ENCODE results near the gene ENTPD2.
"Not testable (repeated sequence)": the region's sequence is repeated elsewhere in the genome, so short reads cannot be mapped to it uniquely, and the experiment has no call there.

The ENTPD2 gene

GRCh38 chr9:137063311-137064026 lies 9.6 kb upstream of the ENTPD2 start:
- H3K27ac ChIP-seq = no peak overlapping the region
- H3K9ac ChIP-seq (ENCODE audit: insufficient read length) = no peak overlapping the region
- H3K4me3 ChIP-seq = no peak overlapping the region
- H3K36me3 ChIP-seq (ENCODE audit: insufficient read depth, low read length) = peaks cover 4% of the 10 kb centered on the region; the same call in 1 of the 2 replicates
- TF ChIP-seq EZH2 (IDR thresholded peaks at IDR 0.05) (no peak), FOXP2 (optimal IDR thresholded peaks at IDR 0.05; ENCODE audit: control extremely low read depth, extremely low read length, insufficient read depth) (no peak), POLR2AphosphoS5 (IDR thresholded peaks at IDR 0.05; ENCODE audit: borderline replicate concordance, low read depth, low read length) (no peak)
- H3K9me3 ChIP-seq (ENCODE audit: low read depth, low read length) = no peaks in the 10 kb centered on the region
- DNase-seq (ENCODE audit: low read depth, low spot score) = no peak

- H3K27ac ChIP-seq; DNase-seq (ENCODE audit: low read depth, low spot score); H3K9ac ChIP-seq (ENCODE audit: insufficient read length); H3K4me3 ChIP-seq; H3K36me3 ChIP-seq (ENCODE audit: insufficient read depth, low read length); H3K9me3 ChIP-seq (ENCODE audit: low read depth, low read length): not testable (repeated sequence)
These were observed 8.9 kb upstream of the ENTPD2 start for GRCh38 chr9:137062798-137063197.

DNA sequence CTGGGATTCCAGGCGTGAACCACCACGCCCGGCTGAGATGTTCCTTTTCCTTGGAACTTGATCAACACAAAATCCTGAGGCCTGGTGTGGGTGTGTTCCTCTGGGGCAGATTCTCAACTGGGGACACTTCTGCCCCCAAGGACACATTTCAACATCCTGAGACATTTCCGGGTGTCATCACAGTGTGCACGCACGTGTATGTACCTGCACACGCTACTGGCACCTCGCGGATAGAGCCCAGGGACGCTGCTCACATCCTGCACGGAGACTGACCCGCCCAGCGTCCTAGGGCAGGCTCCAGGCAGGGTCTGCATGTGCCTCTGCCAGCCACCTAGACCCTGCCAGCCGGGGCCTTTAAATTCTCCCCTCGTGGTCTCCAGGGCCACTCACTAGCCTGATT lies 8.5 kb upstream of the ENTPD2 start:
- Histone ChIP-seq H3K36me3 (ENCODE audit: insufficient read depth, low read length) (peaks cover 4% of the 10 kb centered on the region; the same call in 1 of the 2 replicates), H3K4me3 (no peak overlapping the region), H3K9ac (ENCODE audit: insufficient read length) (no peak overlapping the region), H3K27ac (no peak overlapping the region), H3K9me3 (ENCODE audit: low read depth, low read length) (no peaks in the 10 kb centered on the region)
- DNase-seq (ENCODE audit: low read depth, low spot score) = no peak
- TF ChIP-seq EZH2 (IDR thresholded peaks at IDR 0.05) (no peak), FOXP2 (optimal IDR thresholded peaks at IDR 0.05; ENCODE audit: control extremely low read depth, extremely low read length, insufficient read depth) (no peak), POLR2AphosphoS5 (IDR thresholded peaks at IDR 0.05; ENCODE audit: borderline replicate concordance, low read depth, low read length) (no peak; the same call in 1 of the 2 replicates)

DNA sequence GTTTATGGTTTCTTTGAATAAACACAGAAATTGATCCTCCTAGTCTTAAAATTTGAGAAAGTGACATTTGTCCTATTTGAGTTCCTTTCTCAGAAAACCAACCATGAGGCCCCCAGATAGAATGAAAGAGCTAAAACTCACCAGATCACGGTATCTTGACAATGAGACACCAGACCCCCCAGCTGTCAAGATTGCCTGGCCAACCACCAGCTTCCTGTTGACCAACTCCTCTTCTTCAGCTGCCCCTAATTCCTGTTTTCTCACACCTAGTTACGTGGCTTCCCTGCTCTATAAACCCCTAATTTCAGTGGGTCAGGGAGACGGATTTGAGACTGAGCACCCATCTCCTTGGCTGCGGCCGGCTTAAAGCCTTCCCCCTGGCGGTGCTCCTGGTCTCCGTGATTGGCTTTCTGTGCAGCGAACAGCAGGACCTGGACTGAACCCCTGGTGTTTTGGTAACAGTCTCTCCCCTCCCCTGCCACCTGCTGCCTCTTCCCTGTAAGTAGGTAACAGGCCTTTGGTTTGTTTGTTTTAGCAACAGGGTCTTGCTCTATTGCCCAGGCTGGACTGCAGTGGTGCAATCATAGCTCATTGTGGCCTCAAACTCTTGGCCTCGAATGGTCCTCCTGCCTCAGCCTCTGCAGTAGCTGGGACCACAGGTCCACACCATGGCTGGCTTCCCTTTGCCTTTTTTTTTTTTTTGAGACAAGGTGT lies 4.8 kb upstream of the ENTPD2 start:
- H3K27ac ChIP-seq = no peak overlapping the region

GRCh38 chr9:137057545-137057944 lies 3.7 kb upstream of the ENTPD2 start:
- TF ChIP-seq EZH2 (IDR thresholded peaks at IDR 0.05) (no peak), FOXP2 (optimal IDR thresholded peaks at IDR 0.05; ENCODE audit: control extremely low read depth, extremely low read length, insufficient read depth) (no peak), POLR2AphosphoS5 (IDR thresholded peaks at IDR 0.05; ENCODE audit: borderline replicate concordance, low read depth, low read length) (no peak)
- DNase-seq (ENCODE audit: low read depth, low spot score) = no peak
- Histone ChIP-seq H3K9ac (ENCODE audit: insufficient read length) (no peak overlapping the region), H3K9me3 (ENCODE audit: low read depth, low read length) (no peaks in the 10 kb centered on the region), H3K27ac (no peak overlapping the region), H3K4me3 (no peak overlapping the region), H3K36me3 (ENCODE audit: insufficient read depth, low read length) (no peaks in the 10 kb centered on the region)

More for the DNA sequence above, 4.8 kb upstream of the ENTPD2 start:
- DNase-seq (ENCODE audit: low read depth, low spot score) = no peak
- TF ChIP-seq FOXP2 (optimal IDR thresholded peaks at IDR 0.05; ENCODE audit: control extremely low read depth, extremely low read length, insufficient read depth) (no peak), POLR2AphosphoS5 (IDR thresholded peaks at IDR 0.05; ENCODE audit: borderline replicate concordance, low read depth, low read length) (no peak), EZH2 (IDR thresholded peaks at IDR 0.05) (no peak)
- Histone ChIP-seq H3K4me3 (no peak overlapping the region), H3K9ac (ENCODE audit: insufficient read length) (no peak overlapping the region), H3K36me3 (ENCODE audit: insufficient read depth, low read length) (no peaks in the 10 kb centered on the region), H3K9me3 (ENCODE audit: low read depth, low read length) (no peaks in the 10 kb centered on the region)

GRCh38 chr9:137056739-137057415 lies 3.0 kb upstream of the ENTPD2 start:
- no peaks in the 10 kb centered on the region for H3K36me3 ChIP-seq (ENCODE audit: insufficient read depth, low read length)
- TF ChIP-seq FOXP2 (optimal IDR thresholded peaks at IDR 0.05; ENCODE audit: control extremely low read depth, extremely low read length, insufficient read depth) = no peak
- TF ChIP-seq EZH2 (IDR thresholded peaks at IDR 0.05) = no peak
- TF ChIP-seq POLR2AphosphoS5 (IDR thresholded peaks at IDR 0.05; ENCODE audit: borderline replicate concordance, low read depth, low read length) = no peak
- no peak overlapping the region for H3K4me3 ChIP-seq
- no peak overlapping the region for H3K9ac ChIP-seq (ENCODE audit: insufficient read length)
- no peaks in the 10 kb centered on the region for H3K9me3 ChIP-seq (ENCODE audit: low read depth, low read length)
- no peak for DNase-seq (ENCODE audit: low read depth, low spot score)
- no peak overlapping the region for H3K27ac ChIP-seq

DNA sequence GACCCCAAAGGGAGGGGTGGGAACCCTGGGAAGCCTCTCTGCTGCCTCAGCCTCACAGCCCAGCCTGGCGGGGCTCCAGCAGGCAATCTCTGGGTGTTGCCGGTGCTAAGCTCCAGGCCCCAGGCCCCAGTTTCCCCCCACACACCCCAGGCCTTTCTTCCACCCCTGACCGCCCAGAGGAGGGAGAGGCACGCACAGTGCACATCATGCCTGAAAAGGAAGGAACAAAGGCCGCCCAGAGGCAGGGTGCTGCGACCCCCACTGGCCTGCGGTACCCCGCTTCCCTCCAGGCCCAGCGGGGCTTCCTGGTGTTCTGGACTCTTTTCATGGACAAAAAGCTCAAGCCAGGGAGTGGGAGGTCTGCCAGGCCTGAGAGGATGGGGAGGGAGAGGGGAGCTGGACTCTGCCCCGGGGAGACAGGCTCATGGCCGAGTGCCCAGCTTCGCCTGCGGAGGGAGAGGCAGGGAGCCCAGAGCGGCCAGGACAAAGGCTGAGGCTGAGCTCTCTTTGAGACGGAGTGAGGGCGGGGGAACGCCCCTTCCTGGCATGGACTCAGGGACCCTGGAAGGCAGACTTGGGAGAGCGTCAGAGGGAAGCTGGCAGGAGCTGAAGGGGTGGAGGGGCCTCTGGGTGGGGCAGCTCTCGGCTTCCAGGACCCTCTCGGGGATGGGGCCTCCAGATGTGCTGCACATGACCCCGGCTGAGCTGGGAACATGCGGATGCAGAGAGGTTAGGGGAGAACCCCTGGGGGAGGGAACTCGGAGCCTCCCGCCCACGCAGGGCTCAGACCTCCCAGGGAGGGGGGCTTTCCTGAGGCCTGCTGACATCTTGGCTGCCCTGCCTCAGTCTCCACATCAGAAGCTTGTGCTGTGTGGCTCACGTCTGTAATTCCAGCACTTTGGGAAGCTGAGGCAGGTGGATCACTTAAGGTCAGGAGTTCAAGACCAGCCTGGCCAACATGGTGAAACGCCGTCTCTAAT lies 1.8 kb upstream of the ENTPD2 start:
- no peak overlapping the region for H3K27ac ChIP-seq
- no peak for TF ChIP-seq EZH2 (IDR thresholded peaks at IDR 0.05)
- TF ChIP-seq FOXP2 (optimal IDR thresholded peaks at IDR 0.05; ENCODE audit: control extremely low read depth, extremely low read length, insufficient read depth) = no peak
- TF ChIP-seq POLR2AphosphoS5 (IDR thresholded peaks at IDR 0.05; ENCODE audit: borderline replicate concordance, low read depth, low read length) = no peak
- no peak overlapping the region for H3K4me3 ChIP-seq
- no peaks in the 10 kb centered on the region for H3K36me3 ChIP-seq (ENCODE audit: insufficient read depth, low read length)
- no peak overlapping the region for H3K9ac ChIP-seq (ENCODE audit: insufficient read length)
- no peaks in the 10 kb centered on the region for H3K9me3 ChIP-seq (ENCODE audit: low read depth, low read length)
- no peak for DNase-seq (ENCODE audit: low read depth, low spot score)

Data from SK-N-MC (cell line).